ENCODE data around the gene ATP1B1.

The ATP1B1 gene

GRCh38 chr1:169150641-169151337 is 44.3 kb downstream of the ATP1B1 start:
- Histone ChIP-seq H3K4me3 (ENCODE audit: low read depth, low read length) (no peak overlapping the region), H3K4me1 (ENCODE audit: control insufficient read depth, insufficient read depth, low read length) (no peaks in the 10 kb centered on the region), H3K36me3 (ENCODE audit: control insufficient read depth in 2 of 2, insufficient read depth in 1 of 2, low read length in 2 of 2) (no peaks in the 10 kb centered on the region), H3K9me3 (ENCODE audit: control insufficient read depth, insufficient read depth, low read depth, low read length) (no peaks in the 10 kb centered on the region), H3K27ac (ENCODE audit: extremely low read depth, low read depth, low read length) (no peak overlapping the region)
- ChIA-PET POLR2A (no interaction called here), CTCF (interaction anchor here (1.8 kb wide), 1 partner anchor 198 kb away, joined by 7 read pairs; no protein-coding TSS in a partner anchor)
- no peak for TF ChIP-seq ZNF155 (tag by site-specific recombination; IDR thresholded peaks at IDR 0.05)
- TF ChIP-seq ZSCAN30 (tag by site-specific recombination; IDR thresholded peaks at IDR 0.05), result no peak
- TF ChIP-seq KLF17 (tag by site-specific recombination; IDR thresholded peaks at IDR 0.05), result no peak
- no peak for TF ChIP-seq ZNF354C (tag by site-specific recombination; IDR thresholded peaks at IDR 0.05; ENCODE audit: borderline replicate concordance, low read depth)
- TF ChIP-seq YY1 (tag by site-specific recombination; IDR thresholded peaks at IDR 0.05), result no peak
- no peak for TF ChIP-seq ZBTB10 (tag by site-specific recombination; IDR thresholded peaks at IDR 0.05)
- TF ChIP-seq ZNF433 (tag by site-specific recombination; IDR thresholded peaks at IDR 0.05; ENCODE audit: low read depth), result no peak
- no peak for TF ChIP-seq SETDB1 (IDR thresholded peaks at IDR 0.05; ENCODE audit: insufficient read length, low read length)
- TF ChIP-seq ZNF302 (tag by site-specific recombination; IDR thresholded peaks at IDR 0.05; ENCODE audit: low read depth), result no peak
- TF ChIP-seq ZNF837 (tag by site-specific recombination; IDR thresholded peaks at IDR 0.05), result no peak
- TF ChIP-seq ZNF211 (tag by site-specific recombination; IDR thresholded peaks at IDR 0.05; ENCODE audit: low read depth), result no peak
- no peak for TF ChIP-seq ZNF221 (tag by site-specific recombination; IDR thresholded peaks at IDR 0.05; ENCODE audit: borderline replicate concordance)
- TF ChIP-seq REPIN1 (tag by site-specific recombination; IDR thresholded peaks at IDR 0.05; ENCODE audit: low read depth), result no peak

- POLR2A ChIA-PET, result no interaction called here
- H3K9me3 ChIP-seq (ENCODE audit: control insufficient read depth, insufficient read depth, low read depth, low read length), result no peaks in the 10 kb centered on the region
- H3K36me3 ChIP-seq (ENCODE audit: control insufficient read depth in 2 of 2, insufficient read depth in 1 of 2, low read length in 2 of 2), result no peaks in the 10 kb centered on the region
- no peaks in the 10 kb centered on the region for H3K4me1 ChIP-seq (ENCODE audit: control insufficient read depth, insufficient read depth, low read length)
- no peak overlapping the region for H3K27ac ChIP-seq (ENCODE audit: extremely low read depth, low read depth, low read length)
- CTCF ChIA-PET, result interaction anchor here (1.8 kb wide), 1 partner anchor 197 kb away, joined by 7 read pairs; no protein-coding TSS in a partner anchor
- H3K4me3 ChIP-seq (ENCODE audit: low read depth, low read length), result no peak overlapping the region
- TF ChIP-seq INSM2 (tag by site-specific recombination; IDR thresholded peaks at IDR 0.05) (no peak), ZNF510 (tag by site-specific recombination; IDR thresholded peaks at IDR 0.05; ENCODE audit: insufficient replicate concordance) (no peak), ZNF623 (tag by site-specific recombination; IDR thresholded peaks at IDR 0.05) (no peak), ZSCAN4 (tag by site-specific recombination; IDR thresholded peaks at IDR 0.05) (no peak), ZNF398 (tag by site-specific recombination; IDR thresholded peaks at IDR 0.05) (no peak), SP7 (tag by site-specific recombination; IDR thresholded peaks at IDR 0.05) (no peak), ZNF768 (tag by site-specific recombination; IDR thresholded peaks at IDR 0.05) (no peak), ZNF692 (tag by site-specific recombination; IDR thresholded peaks at IDR 0.05) (no peak), ZNF776 (tag by site-specific recombination; IDR thresholded peaks at IDR 0.05; ENCODE audit: borderline replicate concordance) (no peak), MYNN (tag by site-specific recombination; IDR thresholded peaks at IDR 0.05; ENCODE audit: borderline replicate concordance) (no peak)
Observed at GRCh38 chr1:169151338-169151837, 44.9 kb downstream of the ATP1B1 start.
